Vein endothelial cell (primary cell): Measurements from ENCODE around the gene SMOC1. TPM values are rescaled to one million over a fixed set of nuclear protein-coding genes. Genes with fewer than 3 reads are reported as not detected.

Experiments used
- total RNA-seq: library from RNA; depleted of rRNA; stranded (reverse); fragments of >200 nt; gene quantifications from 2 replicates; pipeline ENCODE4 v1.2.3, GENCODE V29; 2012

SMOC1 gene, protein sequence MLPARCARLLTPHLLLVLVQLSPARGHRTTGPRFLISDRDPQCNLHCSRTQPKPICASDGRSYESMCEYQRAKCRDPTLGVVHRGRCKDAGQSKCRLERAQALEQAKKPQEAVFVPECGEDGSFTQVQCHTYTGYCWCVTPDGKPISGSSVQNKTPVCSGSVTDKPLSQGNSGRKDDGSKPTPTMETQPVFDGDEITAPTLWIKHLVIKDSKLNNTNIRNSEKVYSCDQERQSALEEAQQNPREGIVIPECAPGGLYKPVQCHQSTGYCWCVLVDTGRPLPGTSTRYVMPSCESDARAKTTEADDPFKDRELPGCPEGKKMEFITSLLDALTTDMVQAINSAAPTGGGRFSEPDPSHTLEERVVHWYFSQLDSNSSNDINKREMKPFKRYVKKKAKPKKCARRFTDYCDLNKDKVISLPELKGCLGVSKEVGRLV
- 2.2 and 3.3 TPM in 2 replicates for total RNA-seq

DNA sequence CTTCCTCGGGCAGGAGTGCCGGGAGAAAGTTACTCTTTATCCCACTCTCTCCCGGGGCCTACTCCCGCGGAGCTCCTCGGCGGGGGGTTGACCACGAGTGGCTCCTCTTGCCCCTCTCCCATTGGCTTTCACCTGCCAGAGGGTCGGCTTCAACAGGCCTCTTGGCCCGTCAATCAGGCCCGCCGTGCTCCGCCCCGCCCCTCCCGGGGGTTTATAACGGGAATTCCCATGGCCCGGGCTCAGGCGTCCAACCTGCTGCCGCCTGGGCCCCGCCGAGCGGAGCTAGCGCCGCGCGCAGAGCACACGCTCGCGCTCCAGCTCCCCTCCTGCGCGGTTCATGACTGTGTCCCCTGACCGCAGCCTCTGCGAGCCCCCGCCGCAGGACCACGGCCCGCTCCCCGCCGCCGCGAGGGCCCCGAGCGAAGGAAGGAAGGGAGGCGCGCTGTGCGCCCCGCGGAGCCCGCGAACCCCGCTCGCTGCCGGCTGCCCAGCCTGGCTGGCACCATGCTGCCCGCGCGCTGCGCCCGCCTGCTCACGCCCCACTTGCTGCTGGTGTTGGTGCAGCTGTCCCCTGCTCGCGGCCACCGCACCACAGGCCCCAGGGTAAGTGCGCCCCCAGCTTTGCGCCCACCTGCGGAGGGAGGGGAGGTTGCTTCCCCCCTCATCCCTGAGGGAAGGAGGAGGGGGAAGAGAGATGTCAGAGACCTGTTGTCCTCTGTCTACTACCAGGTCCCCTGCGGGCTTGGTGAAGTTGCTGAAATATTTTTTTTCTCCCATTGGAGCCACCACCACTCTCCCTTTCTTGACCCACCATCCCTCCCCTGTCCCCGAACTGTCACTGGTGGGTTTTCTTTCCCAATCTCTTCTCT lies at the start of gene SMOC1:
Gene SMOC1 (plus strand): TSS at position 242 of the 869 bp plus-strand sequence. CDS start 263 bp downstream, at position 505.

Other genes with a start within 250 kb of the SMOC1 start
- gene SRSF5, start 112.3 kb upstream of the SMOC1 start, total RNA-seq = 143 and 154 TPM in 2 replicates
- not detected in 2 replicates for gene SLC10A1, start 82.2 kb upstream of the SMOC1 start, total RNA-seq